DND-41 (cell line): ENCODE data around the gene FAAP100.

Source experiments
- EZH2 ChIP-seq: IDR thresholded peaks from 3 replicates; pipeline ENCODE4 v1.6.1; 2012; ENCODE audit warnings: borderline replicate concordance, low read depth, mild to moderate bottlenecking, moderate library complexity, low read length, inconsistent platforms; ENCODE audit not compliant: severe bottlenecking
- TF ChIP-seq, protein P1 (sequence below): IDR thresholded peaks from 2 replicates; pipeline ENCODE4 v1.5.1; 2012; ENCODE audit warnings: borderline replicate concordance, low read length, moderate library complexity, mild to moderate bottlenecking; ENCODE audit not compliant: poor library complexity, severe bottlenecking; ENCODE audit errors: extremely low read depth

DNA sequence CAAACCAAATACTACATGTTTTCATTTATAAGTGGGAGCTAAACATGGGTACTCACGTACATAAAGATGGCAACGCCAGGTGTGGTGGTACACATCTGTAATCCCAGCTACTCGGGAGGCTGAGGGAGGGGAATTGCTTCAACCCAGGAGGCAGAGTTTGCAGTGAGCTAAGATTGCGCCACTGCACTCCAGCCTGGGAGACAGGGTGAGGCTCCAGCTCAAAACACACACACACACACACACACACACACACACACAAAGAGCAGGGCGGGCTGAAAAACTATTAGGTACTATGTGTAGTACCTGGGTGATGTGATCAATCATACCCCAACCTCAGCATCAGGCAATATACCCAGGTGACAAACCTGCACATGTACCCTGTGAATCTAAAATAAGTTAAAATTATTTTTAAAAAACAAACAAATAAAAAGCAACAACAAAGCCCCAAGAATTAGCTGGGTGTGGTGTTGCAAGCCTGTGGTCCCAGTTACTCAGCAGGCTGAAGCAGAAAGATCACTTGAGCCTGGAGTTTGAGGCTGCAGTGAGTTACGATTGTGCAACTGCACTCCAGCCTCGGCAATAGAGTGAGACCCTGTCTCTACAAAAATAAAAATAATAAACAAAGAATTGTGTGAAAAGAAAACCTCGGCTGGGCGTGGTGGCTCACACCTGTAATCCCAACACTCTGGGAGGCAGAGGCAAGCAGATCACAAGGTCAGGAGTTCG lies 11.9 kb upstream of the FAAP100 start:
- TF ChIP-seq, protein P1, sequence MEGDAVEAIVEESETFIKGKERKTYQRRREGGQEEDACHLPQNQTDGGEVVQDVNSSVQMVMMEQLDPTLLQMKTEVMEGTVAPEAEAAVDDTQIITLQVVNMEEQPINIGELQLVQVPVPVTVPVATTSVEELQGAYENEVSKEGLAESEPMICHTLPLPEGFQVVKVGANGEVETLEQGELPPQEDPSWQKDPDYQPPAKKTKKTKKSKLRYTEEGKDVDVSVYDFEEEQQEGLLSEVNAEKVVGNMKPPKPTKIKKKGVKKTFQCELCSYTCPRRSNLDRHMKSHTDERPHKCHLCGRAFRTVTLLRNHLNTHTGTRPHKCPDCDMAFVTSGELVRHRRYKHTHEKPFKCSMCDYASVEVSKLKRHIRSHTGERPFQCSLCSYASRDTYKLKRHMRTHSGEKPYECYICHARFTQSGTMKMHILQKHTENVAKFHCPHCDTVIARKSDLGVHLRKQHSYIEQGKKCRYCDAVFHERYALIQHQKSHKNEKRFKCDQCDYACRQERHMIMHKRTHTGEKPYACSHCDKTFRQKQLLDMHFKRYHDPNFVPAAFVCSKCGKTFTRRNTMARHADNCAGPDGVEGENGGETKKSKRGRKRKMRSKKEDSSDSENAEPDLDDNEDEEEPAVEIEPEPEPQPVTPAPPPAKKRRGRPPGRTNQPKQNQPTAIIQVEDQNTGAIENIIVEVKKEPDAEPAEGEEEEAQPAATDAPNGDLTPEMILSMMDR: no peak
- TF ChIP-seq EZH2: no peak
